ENCODE measurements around the gene CCDC146. TPM values are rescaled to one million over a fixed set of nuclear protein-coding genes. Genes with fewer than 3 reads are reported as not detected.

Gene CCDC146
- total and polyA plus RNA-seq, 9 of the 15 experiments (the other 6 are each of a cell fraction or from before 2014, with no cell fraction given) = 0.10 to 0.98 (median 0.26) TPM; not detected in 1

DNA sequence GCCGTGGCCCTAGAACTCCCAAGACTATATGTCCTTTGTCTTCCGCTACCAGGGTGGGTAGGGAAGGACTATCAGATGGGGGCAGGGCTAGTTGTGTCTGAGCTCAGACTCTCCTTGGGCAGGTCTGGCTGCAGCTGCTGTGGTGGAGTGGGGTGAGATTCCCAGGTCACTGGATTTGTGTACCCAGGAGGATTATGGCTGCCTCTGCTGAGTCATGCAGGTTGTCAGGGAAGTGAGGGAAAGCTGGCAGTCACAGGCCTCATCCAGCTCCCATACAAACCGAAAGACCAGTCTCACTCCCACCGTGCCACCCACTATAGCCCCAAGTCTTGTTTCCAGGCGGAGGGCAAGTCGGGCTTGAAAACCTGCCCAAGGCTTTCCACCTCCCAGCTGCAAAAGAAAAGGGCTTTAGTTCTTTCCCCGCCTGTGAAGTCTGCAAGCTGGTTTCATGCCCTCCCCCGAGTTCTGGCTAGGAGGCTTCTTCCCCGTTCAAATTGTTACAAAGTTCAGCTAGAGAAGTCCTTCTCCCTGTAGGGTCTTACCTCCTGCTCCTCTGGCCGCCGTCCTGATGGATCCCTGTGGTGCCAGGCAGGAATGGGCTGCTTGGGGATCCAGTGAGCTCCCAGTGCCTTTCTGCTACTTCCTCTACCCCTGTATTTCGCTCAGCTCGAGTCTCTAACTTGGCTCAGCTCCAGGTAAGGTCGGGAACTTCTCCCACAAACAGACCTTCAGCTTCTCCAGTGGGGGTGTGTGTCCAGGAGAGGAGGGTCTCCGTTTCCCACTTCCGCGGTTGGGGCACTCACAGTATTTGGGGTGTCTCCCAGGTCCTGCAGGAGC lies 184.0 kb downstream of the CCDC146 start (continued):
- TF ChIP-seq ZNF511 (CRISPR knock-in tag; IDR thresholded peaks at IDR 0.05) (no peak), NFE2 (IDR thresholded peaks at IDR 0.05; ENCODE audit: low read depth) (peak; percentile 67), ZNF184 (CRISPR knock-in tag; IDR thresholded peaks at IDR 0.05) (no peak), ZC3H8 (IDR thresholded peaks at IDR 0.05) (no peak), POLR2AphosphoS5 (IDR thresholded peaks at IDR 0.05; ENCODE audit: control insufficient read depth, insufficient read depth, low read depth, low read length) (no peak), ZBTB1 (CRISPR knock-in tag; IDR thresholded peaks at IDR 0.05; ENCODE audit: borderline replicate concordance, low read depth) (no peak), EWSR1 (IDR thresholded peaks at IDR 0.05; ENCODE audit: borderline replicate concordance, low read depth, partially characterized antibody) (no peak), MAFG (tag; conservative IDR thresholded peaks at IDR 0.05) (peak; percentile 53), EP300 (IDR thresholded peaks at IDR 0.05; ENCODE audit: low read length) (no peak), RBM14 (IDR thresholded peaks at IDR 0.05; ENCODE audit: borderline replicate concordance, insufficient read depth, low read depth, low read length) (no peak), SMARCA4 (IDR thresholded peaks at IDR 0.05) (no peak), ZNF274 (IDR thresholded peaks at IDR 0.05; ENCODE audit: borderline replicate concordance, low read depth, low read length) (no peak), SMC3 (conservative IDR thresholded peaks at IDR 0.05; ENCODE audit: insufficient read depth, low read depth, low read length) (no peak), MAFK (IDR thresholded peaks at IDR 0.05; ENCODE audit: low read length) (peak; percentile 19; the same call in 1 of the 2 replicates), TFAP4 (CRISPR knock-in tag; IDR thresholded peaks at IDR 0.05; ENCODE audit: borderline replicate concordance) (no peak)
- TF ChIP-seq, protein P1, sequence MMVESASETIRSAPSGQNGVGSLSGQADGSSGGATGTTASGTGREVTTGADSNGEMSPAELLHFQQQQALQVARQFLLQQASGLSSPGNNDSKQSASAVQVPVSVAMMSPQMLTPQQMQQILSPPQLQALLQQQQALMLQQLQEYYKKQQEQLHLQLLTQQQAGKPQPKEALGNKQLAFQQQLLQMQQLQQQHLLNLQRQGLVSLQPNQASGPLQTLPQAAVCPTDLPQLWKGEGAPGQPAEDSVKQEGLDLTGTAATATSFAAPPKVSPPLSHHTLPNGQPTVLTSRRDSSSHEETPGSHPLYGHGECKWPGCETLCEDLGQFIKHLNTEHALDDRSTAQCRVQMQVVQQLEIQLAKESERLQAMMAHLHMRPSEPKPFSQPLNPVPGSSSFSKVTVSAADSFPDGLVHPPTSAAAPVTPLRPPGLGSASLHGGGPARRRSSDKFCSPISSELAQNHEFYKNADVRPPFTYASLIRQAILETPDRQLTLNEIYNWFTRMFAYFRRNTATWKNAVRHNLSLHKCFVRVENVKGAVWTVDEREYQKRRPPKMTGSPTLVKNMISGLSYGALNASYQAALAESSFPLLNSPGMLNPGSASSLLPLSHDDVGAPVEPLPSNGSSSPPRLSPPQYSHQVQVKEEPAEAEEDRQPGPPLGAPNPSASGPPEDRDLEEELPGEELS (CRISPR knock-in tag; IDR thresholded peaks at IDR 0.05; ENCODE audit: borderline replicate concordance) = no peak

Data from K562 (cell line).